ENCODE measurements around the gene ADIRF. TPM values are rescaled to one million over a fixed set of nuclear protein-coding genes. Genes with fewer than 3 reads are reported as not detected.
"Not testable (repeated sequence)": the region's sequence is repeated elsewhere in the genome, so short reads cannot be mapped to it uniquely, and the experiment has no call there.

ADIRF gene
- total RNA-seq, 1 experiment from 2014 or later, result not detected

GRCh38 chr10:86972613-86973380, 4.5 kb downstream of the ADIRF start:
- intact Hi-C loops (cut with micrococcal nuclease; ENCODE audit: unreplicated experiment), result no loop called here
- H3K4me3 ChIP-seq (ENCODE audit: low read depth, low read length, poor library complexity, severe bottlenecking), result no peak overlapping the region
- no TSS peak for BruUV-seq (replicated peaks)
- ChIA-PET POLR2A (ENCODE audit: low non-redundant PET) (no interaction called here), CTCF (no interaction called here)
- DNase-seq (ENCODE audit: low spot score), result no peak
- H3K9me3 ChIP-seq (ENCODE audit: low read depth, low read length, poor library complexity, severe bottlenecking), result no peaks in the 10 kb centered on the region
- no peak for TF ChIP-seq EZH2 (IDR thresholded peaks at IDR 0.05; ENCODE audit: borderline replicate concordance, low read depth, low read length, poor library complexity, severe bottlenecking)
- TF ChIP-seq CTCF (conservative IDR thresholded peaks at IDR 0.05; ENCODE audit: low read depth, low read length), result no peak
- H3K27me3 ChIP-seq (replicated peaks; ENCODE audit: insufficient read depth, low read depth, low read length, poor library complexity), result no peaks in the 10 kb centered on the region
- H3K36me3 ChIP-seq (ENCODE audit: insufficient read depth, low read length, poor library complexity, severe bottlenecking), result no peaks in the 10 kb centered on the region
- H3K4me1 ChIP-seq (ENCODE audit: insufficient read depth, low read length, poor library complexity, severe bottlenecking), result no peaks in the 10 kb centered on the region
- H3K27ac ChIP-seq (ENCODE audit: low read depth, low read length, poor library complexity, severe bottlenecking), result no peak overlapping the region

- no peak overlapping the region for H3K4me3 ChIP-seq (ENCODE audit: low read depth, low read length, poor library complexity, severe bottlenecking)
- POLR2A ChIA-PET (ENCODE audit: low non-redundant PET), result no interaction called here
- intact Hi-C loops (cut with micrococcal nuclease; ENCODE audit: unreplicated experiment), result no loop called here
- TF ChIP-seq EZH2 (IDR thresholded peaks at IDR 0.05; ENCODE audit: borderline replicate concordance, low read depth, low read length, poor library complexity, severe bottlenecking) (no peak), CTCF (conservative IDR thresholded peaks at IDR 0.05; ENCODE audit: low read depth, low read length) (no peak)
- no TSS peak for BruUV-seq (replicated peaks)
- no peak for DNase-seq (ENCODE audit: low spot score)
- CTCF ChIA-PET, result no interaction called here
- no peaks in the 10 kb centered on the region for H3K9me3 ChIP-seq (ENCODE audit: low read depth, low read length, poor library complexity, severe bottlenecking)
- no peaks in the 10 kb centered on the region for H3K27me3 ChIP-seq (replicated peaks; ENCODE audit: insufficient read depth, low read depth, low read length, poor library complexity)
- H3K27ac ChIP-seq (ENCODE audit: low read depth, low read length, poor library complexity, severe bottlenecking), result no peak overlapping the region
- no peaks in the 10 kb centered on the region for H3K36me3 ChIP-seq (ENCODE audit: insufficient read depth, low read length, poor library complexity, severe bottlenecking)
- peaks cover 5% of the 10 kb centered on the region for H3K4me1 ChIP-seq (ENCODE audit: insufficient read depth, low read length, poor library complexity, severe bottlenecking)
These were observed 6.2 kb downstream of the ADIRF start for GRCh38 chr10:86974484-86974883.

GRCh38 chr10:86976362-86977056, 8.2 kb downstream of the ADIRF start:
- no peak overlapping the region for H3K4me3 ChIP-seq (ENCODE audit: low read depth, low read length, poor library complexity, severe bottlenecking)
- H3K9me3 ChIP-seq (ENCODE audit: low read depth, low read length, poor library complexity, severe bottlenecking), result no peaks in the 10 kb centered on the region
- no TSS peak for BruUV-seq (replicated peaks)
- ChIA-PET POLR2A (ENCODE audit: low non-redundant PET) (interaction anchor here (0.7 kb wide), 2 partner anchors 10 to 58 kb away, joined by 5 to 12 read pairs; no protein-coding TSS in a partner anchor), CTCF (interaction anchor here (0.7 kb wide), 1 partner anchor 10 kb away, joined by 5 read pairs; no protein-coding TSS in a partner anchor)
- intact Hi-C loops (cut with micrococcal nuclease; ENCODE audit: unreplicated experiment), result no loop called here
- H3K4me1 ChIP-seq (ENCODE audit: insufficient read depth, low read length, poor library complexity, severe bottlenecking), result peaks cover 5% of the 10 kb centered on the region
- H3K27ac ChIP-seq (ENCODE audit: low read depth, low read length, poor library complexity, severe bottlenecking), result no peak overlapping the region
- H3K36me3 ChIP-seq (ENCODE audit: insufficient read depth, low read length, poor library complexity, severe bottlenecking), result no peaks in the 10 kb centered on the region
- DNase-seq (ENCODE audit: low spot score), result no peak
- no peaks in the 10 kb centered on the region for H3K27me3 ChIP-seq (replicated peaks; ENCODE audit: insufficient read depth, low read depth, low read length, poor library complexity)
- TF ChIP-seq CTCF (conservative IDR thresholded peaks at IDR 0.05; ENCODE audit: low read depth, low read length) (no peak), EZH2 (IDR thresholded peaks at IDR 0.05; ENCODE audit: borderline replicate concordance, low read depth, low read length, poor library complexity, severe bottlenecking) (no peak)

GRCh38 chr10:86978457-86978856, 10.2 kb downstream of the ADIRF start:
- H3K36me3 ChIP-seq (ENCODE audit: insufficient read depth, low read length, poor library complexity, severe bottlenecking); DNase-seq (ENCODE audit: low spot score); H3K27me3 ChIP-seq (replicated peaks; ENCODE audit: insufficient read depth, low read depth, low read length, poor library complexity); H3K27ac ChIP-seq (ENCODE audit: low read depth, low read length, poor library complexity, severe bottlenecking); POLR2A ChIA-PET (ENCODE audit: low non-redundant PET); H3K4me3 ChIP-seq (ENCODE audit: low read depth, low read length, poor library complexity, severe bottlenecking); H3K9me3 ChIP-seq (ENCODE audit: low read depth, low read length, poor library complexity, severe bottlenecking); intact Hi-C loops (cut with micrococcal nuclease; ENCODE audit: unreplicated experiment); CTCF ChIA-PET; H3K4me1 ChIP-seq (ENCODE audit: insufficient read depth, low read length, poor library complexity, severe bottlenecking); BruUV-seq (replicated peaks): not testable (repeated sequence)

Data from A673 (cell line).